NB4 (cell line): ENCODE data around the gene KERA.

Source experiments
- DNase-seq: peaks from one replicate; pipeline ENCODE4 v3.0.0; 2010; ENCODE audit warnings: low read depth
- H3K4me3 ChIP-seq: one replicate; pipeline ENCODE4 v1.5.1; 2011; ENCODE audit warnings: mild to moderate bottlenecking, low read depth, low read length, moderate library complexity
- CTCF ChIP-seq: IDR thresholded peaks from one replicate; pipeline ENCODE4 v1.5.1; 2012; ENCODE audit warnings: low read depth, low read length
- MAX ChIP-seq: IDR thresholded peaks from 2 replicates; pipeline ENCODE4 v1.6.1; 2011; ENCODE audit warnings: low read depth, low read length
- MYC ChIP-seq: IDR thresholded peaks from 2 replicates; pipeline ENCODE4 v1.6.1; 2011; ENCODE audit warnings: low read depth, low read length
- POLR2A ChIP-seq: IDR thresholded peaks from 2 replicates; pipeline ENCODE4 v1.6.1; 2011; ENCODE audit warnings: mild to moderate bottlenecking; ENCODE audit not compliant: insufficient read length; ENCODE audit errors: extremely low read depth

KERA gene

GRCh38 chr12:91099836-91100235 lies 42.0 kb upstream of the KERA start:
- no peak for TF ChIP-seq CTCF
- no peak for TF ChIP-seq POLR2A
- no peak for TF ChIP-seq MAX
- TF ChIP-seq MYC, result no peak
- H3K4me3 ChIP-seq, result no peak overlapping the region
- no peak for DNase-seq

GRCh38 chr12:91099341-91099740 lies 41.5 kb upstream of the KERA start:
- TF ChIP-seq MAX (no peak), POLR2A (no peak), CTCF (no peak), MYC (no peak)
- H3K4me3 ChIP-seq, result no peak overlapping the region
- no peak for DNase-seq

- no peak for DNase-seq
- TF ChIP-seq CTCF (no peak), MAX (no peak), MYC (no peak), POLR2A (no peak)
- H3K4me3 ChIP-seq, result no peak overlapping the region
Measured at GRCh38 chr12:91098941-91099340, 41.1 kb upstream of the KERA start.

GRCh38 chr12:91098461-91098860 lies 40.6 kb upstream of the KERA start:
- TF ChIP-seq POLR2A (no peak), MYC (no peak), MAX (no peak), CTCF (no peak)
- DNase-seq, result no peak
- H3K4me3 ChIP-seq, result no peak overlapping the region

- no peak overlapping the region for H3K4me3 ChIP-seq
- no peak for TF ChIP-seq MAX
- no peak for TF ChIP-seq CTCF
- no peak for TF ChIP-seq POLR2A
- TF ChIP-seq MYC, result no peak
- no peak for DNase-seq
Measured at GRCh38 chr12:91094957-91095356, 37.1 kb upstream of the KERA start.
